SJCRH30 (cell line): Measurements from ENCODE around the gene RNF130. TPM values are rescaled to one million over a fixed set of nuclear protein-coding genes. Genes with fewer than 3 reads are reported as not detected.
A peak's percentile ranks its signal among the peaks of the same experiment; 100 is the strongest.
"Not testable (repeated sequence)": the region's sequence is repeated elsewhere in the genome, so short reads cannot be mapped to it uniquely, and the experiment has no call there.

Experiments
- DNase-seq, 2 experiments: peaks; one replicate each; pipeline ENCODE4 v3.0.0-alpha.2; 2015 to 2020
- H3K27ac ChIP-seq: fragments of 250-450 bp; sonication (Bioruptor Pico); 2 replicates; pipeline ENCODE4 v1.5.1; 2020; ENCODE audit warnings: mild to moderate bottlenecking, moderate library complexity
- H3K27me3 ChIP-seq: fragments of 250-450 bp; sonication (Bioruptor Pico); 2 replicates; pipeline ENCODE4 v1.5.1; 2020; ENCODE audit warnings: mild to moderate bottlenecking, moderate library complexity
- H3K36me3 ChIP-seq: fragments of 250-450 bp; sonication (Bioruptor Pico); 2 replicates; pipeline ENCODE4 v1.5.1; 2020; ENCODE audit warnings: mild to moderate bottlenecking, moderate library complexity
- H3K4me1 ChIP-seq: fragments of 250-450 bp; sonication (Bioruptor Pico); 2 replicates; pipeline ENCODE4 v1.5.1; 2020; ENCODE audit warnings: mild to moderate bottlenecking, moderate library complexity
- H3K4me3 ChIP-seq: fragments of 250-450 bp; sonication (Bioruptor Pico); 2 replicates; pipeline ENCODE4 v1.5.1; 2020; ENCODE audit warnings: mild to moderate bottlenecking, moderate library complexity
- H3K9me3 ChIP-seq: fragments of 250-450 bp; sonication (Bioruptor Pico); replicated peaks from 2 replicates; pipeline ENCODE4 v1.5.1; 2020; ENCODE audit warnings: mild to moderate bottlenecking, moderate library complexity
- total RNA-seq: library from RNA; depleted of rRNA; stranded (reverse); fragments of >200 nt; shearing (Covaris generic); gene quantifications from 2 replicates; pipeline ENCODE4 v1.2.3, GENCODE V29; 2014

The RNF130 gene
- total RNA-seq, 1 experiment from 2014 or later, result 34.5 TPM

DNA sequence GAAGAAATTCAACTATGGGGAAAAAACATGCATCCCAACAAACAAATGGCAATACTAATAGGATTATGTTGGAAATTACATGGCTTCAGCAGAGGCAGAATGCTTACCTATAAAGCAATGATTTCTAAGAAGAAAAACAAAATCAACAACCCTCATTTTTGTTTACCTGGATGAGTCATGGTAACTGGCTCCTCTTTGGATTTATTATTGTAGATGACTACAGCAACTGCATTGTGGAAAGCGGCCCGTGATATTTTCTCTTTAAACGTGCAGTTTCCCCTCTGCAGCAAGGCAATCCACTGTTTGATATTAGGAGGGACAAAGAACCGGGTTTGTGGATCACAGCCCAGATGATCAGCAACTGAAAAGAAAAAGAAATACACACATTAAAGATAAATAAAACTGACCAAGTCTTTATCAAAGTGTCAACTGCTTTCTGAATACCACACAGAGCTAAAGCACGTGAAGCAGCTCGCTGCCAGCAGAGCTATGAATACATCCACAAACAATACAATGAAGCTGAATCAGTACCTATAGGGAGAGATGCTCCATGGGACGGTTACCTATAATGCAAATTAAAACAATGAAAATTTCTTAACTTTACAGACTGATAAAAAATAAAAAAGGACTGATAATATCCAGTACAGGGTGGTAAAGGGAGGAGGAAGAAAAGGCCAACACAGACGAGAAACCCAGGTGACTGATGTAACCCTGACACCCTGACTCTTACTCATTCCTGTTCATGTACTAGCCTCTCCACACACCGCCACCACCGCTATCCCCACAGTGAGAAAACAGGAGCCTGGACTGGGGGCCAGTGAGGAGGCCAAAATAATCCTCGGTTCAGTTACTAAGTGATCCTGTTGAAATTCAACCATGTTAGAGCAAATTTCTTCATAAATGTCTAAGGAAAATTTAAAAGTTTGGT lies 31.0 kb downstream of the RNF130 start:
- no peak for DNase-seq
- Histone ChIP-seq H3K36me3 (peaks cover 15% of the 10 kb centered on the region), H3K4me3 (no peak overlapping the region), H3K27me3 (no peaks in the 10 kb centered on the region), H3K4me1 (no peaks in the 10 kb centered on the region), H3K9me3 (0 out of 2 replicates have a peak, but pooled peaks cover under 1% of the 10 kb centered on the region), H3K27ac (no peak overlapping the region)

DNA sequence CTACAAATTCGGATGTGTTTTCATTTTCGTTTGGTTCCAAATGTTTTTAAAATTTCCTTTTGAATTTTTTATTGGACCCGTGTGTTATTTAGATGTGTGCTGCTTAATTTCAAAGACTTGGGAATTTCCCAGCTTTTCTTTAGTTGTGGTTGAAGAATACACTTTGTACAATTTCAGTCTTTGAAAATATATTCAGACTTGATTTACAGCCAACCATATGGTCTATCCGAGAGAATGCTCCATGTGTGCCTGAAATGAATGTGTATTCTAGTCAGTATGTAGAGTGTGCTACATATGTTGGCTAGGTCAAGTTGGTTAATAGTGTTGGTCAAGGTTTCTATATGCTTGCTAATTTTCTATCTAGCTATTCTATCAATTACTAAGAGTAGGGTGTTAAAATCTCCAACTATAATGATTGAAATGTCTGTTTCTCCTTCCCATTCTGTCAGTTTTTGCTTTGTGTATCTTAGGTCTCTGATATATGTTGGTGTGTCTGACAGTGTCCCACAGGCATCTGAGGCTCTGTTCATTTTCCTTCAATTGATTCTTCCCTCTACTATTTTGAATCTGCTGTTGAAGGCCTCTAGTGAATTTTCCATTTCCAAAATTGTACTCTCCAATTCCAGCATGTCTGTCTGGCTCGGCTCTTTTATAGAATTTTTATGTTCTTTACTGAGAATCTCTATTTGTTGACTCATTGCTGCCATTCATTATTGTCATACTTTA lies 36.2 kb downstream of the RNF130 start:
- Histone ChIP-seq H3K9me3 (peaks cover 10% of the 10 kb centered on the region), H3K4me1 (no peaks in the 10 kb centered on the region), H3K27me3 (no peaks in the 10 kb centered on the region), H3K4me3 (no peak overlapping the region), H3K36me3 (peaks cover 15% of the 10 kb centered on the region), H3K27ac (no peak overlapping the region)
- no peak for DNase-seq

DNA sequence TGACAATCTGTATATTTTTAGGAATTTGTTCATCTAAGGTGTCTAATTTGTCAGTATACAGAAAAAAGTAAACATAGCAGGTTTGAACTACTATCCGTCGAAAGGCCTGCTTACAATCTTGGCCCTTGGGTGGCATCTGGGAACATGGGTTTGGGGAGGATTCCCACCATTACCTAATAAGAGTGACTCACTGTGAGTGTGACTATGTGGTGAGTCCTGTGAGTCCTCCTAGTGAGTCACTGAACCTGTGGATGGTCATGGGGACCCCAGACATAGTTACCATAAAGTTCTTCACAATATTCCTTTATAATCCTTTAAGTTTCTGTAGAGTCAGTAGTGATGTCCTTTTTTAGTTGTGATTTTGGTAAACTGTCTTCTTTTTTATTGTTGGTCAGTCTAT lies 37.0 kb downstream of the RNF130 start:
- DNase-seq, result no peak
- Histone ChIP-seq H3K36me3 (peaks cover 13% of the 10 kb centered on the region), H3K4me3 (no peak overlapping the region), H3K27ac (no peak overlapping the region), H3K4me1 (no peaks in the 10 kb centered on the region), H3K27me3 (no peaks in the 10 kb centered on the region), H3K9me3 (peaks cover 10% of the 10 kb centered on the region)

DNA sequence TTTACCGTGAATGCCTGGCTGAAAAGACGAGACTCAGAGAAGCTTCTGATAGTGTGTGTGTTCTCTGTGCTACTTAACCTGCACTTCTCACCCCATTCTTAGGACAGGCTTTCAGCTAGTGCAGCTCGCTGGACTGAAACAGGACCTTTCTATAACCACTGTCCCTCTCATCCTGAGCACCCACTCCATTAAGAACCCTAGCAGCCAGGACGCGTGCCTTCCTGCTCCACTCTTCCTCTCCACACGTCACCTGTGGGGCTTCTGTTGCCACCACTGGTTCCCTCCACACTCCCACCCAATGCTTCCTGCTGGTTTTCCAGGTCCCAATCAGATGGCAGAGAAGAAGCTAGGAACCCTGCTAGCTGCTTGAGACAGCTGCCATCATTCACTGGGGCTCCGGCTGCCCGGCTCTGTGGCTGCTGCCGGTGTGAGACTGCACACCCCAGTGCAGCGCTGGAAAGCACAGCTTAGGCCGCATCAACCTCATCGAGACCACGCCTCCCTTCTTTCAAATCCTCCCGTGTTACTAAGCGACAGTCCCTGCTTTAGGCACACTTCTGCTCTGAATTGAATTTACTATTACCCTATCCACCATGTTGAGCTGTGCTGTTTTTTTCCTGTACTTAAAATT lies 44.0 kb downstream of the RNF130 start:
- Histone ChIP-seq H3K9me3 (no peaks in the 10 kb centered on the region; the same call in 1 of the 2 replicates), H3K4me3 (no peak overlapping the region), H3K27me3 (no peaks in the 10 kb centered on the region), H3K27ac (no peak overlapping the region), H3K4me1 (no peaks in the 10 kb centered on the region), H3K36me3 (no peaks in the 10 kb centered on the region)
- no peak for DNase-seq

DNA sequence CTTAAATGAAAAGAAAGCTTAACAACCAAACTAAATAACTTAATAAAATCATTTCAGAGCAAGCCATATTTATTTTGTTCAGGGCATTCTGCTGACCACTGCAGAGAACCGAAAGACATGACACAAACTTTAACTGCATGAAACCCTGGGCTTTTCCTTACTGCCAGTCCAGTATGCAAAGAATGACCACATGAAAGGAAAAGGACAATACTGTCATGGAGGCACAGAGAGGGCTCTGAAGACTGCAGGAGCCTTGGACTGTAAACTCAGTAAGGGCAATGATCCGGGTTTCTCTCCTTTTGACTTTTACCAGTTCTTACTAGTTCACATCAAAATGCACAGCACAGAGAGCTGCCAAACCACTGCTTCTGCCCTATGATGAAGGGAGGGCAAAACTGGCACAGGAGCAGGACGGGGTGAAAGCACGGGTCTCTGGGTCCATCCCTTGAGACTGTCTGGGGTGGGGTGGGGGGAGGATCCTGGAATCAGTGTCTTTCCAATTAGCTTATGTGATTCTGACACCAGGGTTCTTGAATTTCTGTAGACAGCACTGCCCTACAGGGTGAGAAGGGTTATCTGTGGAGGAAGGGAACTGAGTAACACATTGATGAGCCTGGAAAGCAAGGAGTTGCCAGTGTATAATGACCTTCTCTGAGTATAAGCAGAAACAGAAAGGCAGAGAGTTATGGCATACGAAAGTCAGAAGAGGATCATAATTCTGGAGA lies 44.7 kb downstream of the RNF130 start:
- H3K9me3 ChIP-seq, result no peaks in the 10 kb centered on the region; the same call in 1 of the 2 replicates
- no peak for DNase-seq
- no peaks in the 10 kb centered on the region for H3K27me3 ChIP-seq
- no peaks in the 10 kb centered on the region for H3K36me3 ChIP-seq
- H3K27ac ChIP-seq, result no peak overlapping the region
- H3K4me1 ChIP-seq, result no peaks in the 10 kb centered on the region
- H3K4me3 ChIP-seq, result no peak overlapping the region

DNA sequence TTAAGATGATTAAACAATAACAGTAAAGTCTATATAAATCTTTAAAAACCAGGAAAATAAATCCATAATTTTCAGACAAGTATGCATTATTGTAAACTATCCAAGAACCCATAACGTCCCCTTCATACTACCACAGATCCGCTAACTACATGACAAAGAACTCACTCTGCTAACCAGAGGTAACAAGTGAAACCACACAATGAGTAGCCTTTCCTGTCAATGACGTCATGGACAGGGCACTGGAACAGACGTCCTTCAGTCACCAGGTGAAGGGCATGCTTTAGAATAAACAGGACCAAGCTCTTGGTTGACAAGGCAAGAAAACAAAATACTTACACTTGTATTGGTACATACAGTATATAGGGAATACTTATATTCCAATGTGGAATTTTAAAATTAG lies 45.2 kb downstream of the RNF130 start:
- Histone ChIP-seq H3K9me3 (no peaks in the 10 kb centered on the region; the same call in 1 of the 2 replicates), H3K4me1 (no peaks in the 10 kb centered on the region), H3K36me3 (no peaks in the 10 kb centered on the region), H3K27me3 (no peaks in the 10 kb centered on the region), H3K27ac (no peak overlapping the region), H3K4me3 (no peak overlapping the region)
- peak in 1 of 2 experiments; percentile 38 for DNase-seq

DNA sequence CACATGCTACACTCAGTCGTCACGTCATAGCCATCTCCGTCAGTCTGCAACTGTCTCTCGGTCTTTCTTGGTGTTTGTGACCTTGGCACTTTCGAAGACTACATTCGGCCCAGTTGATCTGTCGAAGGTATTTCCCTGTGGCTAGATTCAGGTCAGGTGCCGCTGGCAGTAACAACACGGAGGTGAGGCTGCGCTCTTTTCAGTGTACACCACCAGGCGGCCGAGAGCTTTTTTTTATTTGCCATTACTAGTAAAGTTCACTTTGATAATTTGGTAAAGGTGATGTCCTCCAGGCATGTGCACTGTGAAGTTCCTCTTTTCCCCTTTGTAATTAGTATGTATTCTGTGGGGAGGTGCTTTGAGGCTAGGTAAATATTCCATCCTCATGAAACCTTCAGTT lies 49.7 kb downstream of the RNF130 start:
- DNase-seq, result no peak
- Histone ChIP-seq H3K27ac (no peak overlapping the region), H3K36me3 (no peaks in the 10 kb centered on the region; the same call in 1 of the 2 replicates), H3K27me3 (no peaks in the 10 kb centered on the region), H3K4me1 (no peaks in the 10 kb centered on the region), H3K9me3 (no peaks in the 10 kb centered on the region; the same call in 1 of the 2 replicates), H3K4me3 (no peak overlapping the region)

DNA sequence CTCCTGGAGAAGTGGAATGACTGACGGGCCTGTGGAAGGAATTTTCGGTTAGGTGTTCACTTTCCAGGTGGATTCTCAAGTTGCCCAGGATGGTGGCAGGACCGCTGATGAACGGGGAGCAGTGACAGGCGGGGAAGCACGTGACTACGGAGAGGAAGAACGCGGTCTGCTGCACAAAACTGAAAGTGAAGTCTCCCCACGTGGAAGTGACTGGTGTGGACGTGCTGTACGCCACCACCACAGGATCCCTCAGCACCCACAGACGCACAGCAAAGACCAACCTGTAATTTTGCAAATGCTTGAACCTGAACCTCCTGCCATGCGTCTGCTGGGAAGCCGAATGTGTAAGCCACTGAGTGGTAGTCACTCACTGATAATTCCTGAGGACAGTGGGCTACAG lies 51.4 kb downstream of the RNF130 start:
- Histone ChIP-seq H3K36me3 (no peaks in the 10 kb centered on the region; the same call in 1 of the 2 replicates), H3K27ac (no peak overlapping the region), H3K4me3 (no peak overlapping the region), H3K4me1 (no peaks in the 10 kb centered on the region), H3K9me3 (peaks cover 3% of the 10 kb centered on the region; the same call in 1 of the 2 replicates), H3K27me3 (no peaks in the 10 kb centered on the region)
- DNase-seq, result no peak

DNA sequence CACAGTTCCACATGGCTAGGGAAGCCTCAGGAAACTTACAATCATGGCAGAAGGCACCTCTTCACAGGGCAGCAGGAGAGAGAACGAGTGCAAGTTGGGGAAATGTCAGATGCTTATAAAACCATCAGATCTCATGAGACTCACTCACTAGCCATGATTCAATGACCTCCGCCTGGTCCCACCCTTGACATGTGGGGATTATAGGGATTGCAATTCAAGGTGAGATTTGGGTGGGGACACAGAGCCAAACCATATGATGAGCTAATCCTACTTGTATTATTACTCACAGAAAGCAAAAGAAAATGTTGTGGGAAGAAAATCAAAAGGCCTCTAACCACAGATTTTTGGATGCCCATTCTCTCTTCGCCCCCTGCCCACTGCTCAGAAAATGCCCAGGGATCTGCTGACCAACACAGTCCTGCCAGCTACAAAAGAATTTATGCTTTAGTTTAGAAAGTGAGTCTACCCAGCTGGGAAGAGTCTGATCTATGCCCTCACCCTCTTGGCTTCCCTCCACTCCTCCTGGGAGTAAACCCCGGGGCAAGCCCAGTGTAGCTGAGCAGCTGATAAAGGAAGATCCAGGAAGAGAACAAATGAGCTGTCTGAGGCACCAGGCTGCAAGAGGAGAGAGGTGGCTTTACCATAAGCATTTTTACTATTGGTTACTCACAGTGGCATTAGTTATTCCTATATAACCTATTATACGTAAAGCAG lies 53.1 kb downstream of the RNF130 start:
- Histone ChIP-seq H3K36me3 (no peaks in the 10 kb centered on the region; the same call in 1 of the 2 replicates), H3K27ac (no peak overlapping the region), H3K4me1 (no peaks in the 10 kb centered on the region), H3K4me3 (no peak overlapping the region), H3K27me3 (no peaks in the 10 kb centered on the region), H3K9me3 (peaks cover 3% of the 10 kb centered on the region; the same call in 1 of the 2 replicates)
- DNase-seq, result no peak

DNA sequence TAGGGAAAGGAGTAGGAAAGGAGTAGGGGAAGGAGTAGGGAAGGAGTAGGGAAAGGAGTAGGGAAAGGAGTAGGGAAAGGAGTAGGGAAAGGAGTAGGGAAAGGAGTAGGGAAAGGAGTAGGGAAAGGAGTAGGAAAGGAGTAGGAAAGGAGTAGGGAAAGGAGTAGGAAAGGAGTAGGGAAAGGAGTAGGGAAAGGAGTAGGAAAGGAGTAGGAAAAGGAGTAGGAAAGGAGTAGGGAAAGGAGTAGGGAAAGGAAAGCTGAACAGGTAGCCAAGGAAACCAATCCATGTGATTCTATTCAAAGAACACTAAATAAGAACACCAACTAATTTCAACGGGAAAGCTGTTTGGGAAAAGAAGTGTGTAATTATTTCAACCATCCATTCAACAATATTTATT lies 56.0 kb downstream of the RNF130 start:
- H3K27me3 ChIP-seq, H3K4me3 ChIP-seq, H3K36me3 ChIP-seq, DNase-seq, H3K4me1 ChIP-seq, H3K9me3 ChIP-seq, H3K27ac ChIP-seq: not testable (repeated sequence)

DNA sequence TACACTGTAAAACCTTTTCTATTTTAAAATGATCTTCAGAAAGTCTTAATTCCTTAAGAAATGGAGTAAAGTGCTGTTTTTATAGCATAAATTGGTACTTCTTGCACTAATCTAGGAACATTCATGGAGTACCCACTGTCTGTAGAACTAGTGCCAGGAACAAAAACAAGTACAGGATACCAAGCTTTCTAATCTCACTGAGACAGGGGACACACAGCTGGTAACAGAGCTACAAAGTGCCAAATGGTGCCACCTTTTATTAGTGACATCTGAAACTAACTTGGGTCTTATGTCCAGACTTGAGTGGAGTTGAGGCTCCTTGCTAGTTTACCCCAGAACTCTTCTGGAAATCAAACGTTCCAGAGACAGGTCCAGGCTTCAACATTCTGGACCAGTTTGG lies 57.9 kb downstream of the RNF130 start:
- Histone ChIP-seq H3K36me3 (peaks cover 4% of the 10 kb centered on the region; the same call in 1 of the 2 replicates), H3K27me3 (no peaks in the 10 kb centered on the region), H3K4me3 (no peak overlapping the region), H3K4me1 (no peaks in the 10 kb centered on the region), H3K27ac (no peak overlapping the region), H3K9me3 (0 out of 2 replicates have a peak, but pooled peaks cover 3% of the 10 kb centered on the region)
- DNase-seq, result no peak

DNA sequence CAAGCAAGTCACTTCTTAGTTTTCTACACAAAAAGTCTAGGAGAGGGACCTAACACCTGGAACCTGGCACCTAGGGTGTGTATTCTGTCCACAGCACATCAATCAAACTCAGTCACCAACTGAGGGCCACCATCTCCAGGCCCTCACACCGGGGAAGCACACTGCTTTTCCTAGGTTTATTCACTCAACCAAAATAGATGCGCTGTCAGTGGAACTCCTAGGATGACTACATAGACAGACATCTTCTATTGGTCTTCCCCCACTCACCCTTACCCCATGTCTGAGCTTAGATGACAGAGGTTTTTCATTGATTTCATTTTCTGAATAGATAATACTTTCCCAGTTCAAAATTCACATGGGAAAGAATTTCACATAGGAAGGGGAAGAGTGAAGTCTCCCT lies 59.2 kb downstream of the RNF130 start:
- no peak overlapping the region for H3K4me3 ChIP-seq
- H3K27ac ChIP-seq, result no peak overlapping the region
- 0 out of 2 replicates have a peak, but pooled peaks cover 3% of the 10 kb centered on the region for H3K9me3 ChIP-seq
- H3K4me1 ChIP-seq, result no peaks in the 10 kb centered on the region
- DNase-seq, result no peak
- no peaks in the 10 kb centered on the region for H3K27me3 ChIP-seq
- H3K36me3 ChIP-seq, result peaks cover 4% of the 10 kb centered on the region; the same call in 1 of the 2 replicates

DNA sequence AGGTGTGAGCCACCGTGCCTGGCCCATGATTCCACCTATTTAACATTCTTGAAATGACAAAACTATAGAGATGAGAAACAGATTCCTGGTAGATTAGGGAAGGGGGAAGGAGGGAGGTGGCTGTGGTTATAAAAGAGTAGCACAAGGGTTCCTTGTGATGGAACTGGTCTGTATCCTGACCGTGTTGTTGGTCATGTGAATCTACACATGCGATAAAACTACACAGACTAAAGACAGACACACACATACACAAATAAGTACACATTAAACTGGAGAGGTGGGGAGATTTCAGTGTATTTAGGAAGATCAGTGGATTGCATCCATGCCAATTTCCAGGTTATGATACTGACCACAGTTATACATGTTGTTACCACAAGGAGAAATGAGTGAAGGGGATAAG lies 60.9 kb downstream of the RNF130 start:
- no peaks in the 10 kb centered on the region for H3K27me3 ChIP-seq
- H3K36me3 ChIP-seq, result peaks cover 4% of the 10 kb centered on the region; the same call in 1 of the 2 replicates
- H3K4me3 ChIP-seq, result no peak overlapping the region
- H3K27ac ChIP-seq, result no peak overlapping the region
- DNase-seq, result no peak
- H3K9me3 ChIP-seq, result no peaks in the 10 kb centered on the region
- no peaks in the 10 kb centered on the region for H3K4me1 ChIP-seq

DNA sequence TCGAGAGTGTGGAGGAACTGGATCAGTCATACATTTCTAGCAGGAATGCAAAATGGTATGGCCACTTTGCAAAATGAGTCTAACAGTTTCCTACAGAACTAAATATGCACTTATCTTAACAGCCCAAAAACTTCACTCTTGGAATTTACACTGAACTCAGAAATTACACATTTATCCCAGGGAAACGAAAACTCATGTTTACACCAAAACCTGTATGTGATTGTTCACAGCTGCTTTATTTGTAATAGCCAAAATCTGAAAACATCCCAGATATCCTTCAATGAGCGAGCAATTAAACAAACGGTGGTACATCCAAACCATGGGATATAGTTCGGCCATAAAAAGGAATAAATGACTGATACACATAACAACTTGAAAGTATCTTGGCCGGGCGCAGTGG lies 62.0 kb downstream of the RNF130 start:
- Histone ChIP-seq H3K27me3 (no peaks in the 10 kb centered on the region), H3K36me3 (peaks cover 4% of the 10 kb centered on the region; the same call in 1 of the 2 replicates), H3K4me3 (no peak overlapping the region), H3K9me3 (no peaks in the 10 kb centered on the region), H3K4me1 (no peaks in the 10 kb centered on the region), H3K27ac (no peak overlapping the region)
- no peak for DNase-seq
